ENCODE data around the gene ARHGAP32.

DNA sequence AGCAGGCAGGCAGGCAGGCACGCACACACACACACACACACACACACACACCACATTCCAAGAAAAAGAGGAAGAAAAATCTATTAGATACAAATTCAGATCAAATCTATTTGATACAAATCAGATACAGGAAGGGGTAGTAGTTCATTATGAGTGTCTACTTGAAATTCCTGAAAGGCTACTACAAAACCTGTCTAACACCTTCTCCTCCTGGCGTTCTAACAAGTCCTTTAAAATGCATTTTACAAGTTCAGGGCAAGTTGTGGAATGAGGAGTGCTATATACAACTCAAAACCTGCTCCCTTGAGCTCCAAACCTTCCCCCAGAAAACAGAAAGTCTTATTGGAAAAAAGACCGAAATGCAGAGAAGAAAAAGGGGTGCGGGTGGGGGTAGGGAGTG lies 476 bp downstream of the ARHGAP32 start:
- no peak for TF ChIP-seq POLR2A (IDR thresholded peaks at IDR 0.05; ENCODE audit: low read length)
- no peak for TF ChIP-seq GATA1 (IDR thresholded peaks at IDR 0.05; ENCODE audit: low read depth, low read length)

All from erythroblast (primary cell).